ENCODE results near the gene KIF12. TPM values are rescaled to one million over a fixed set of nuclear protein-coding genes. Genes with fewer than 3 reads are reported as not detected.

KIF12 gene
- total and polyA plus RNA-seq, 4 donors: 0.59 to 9.0 (median 4.9) TPM

DNA sequence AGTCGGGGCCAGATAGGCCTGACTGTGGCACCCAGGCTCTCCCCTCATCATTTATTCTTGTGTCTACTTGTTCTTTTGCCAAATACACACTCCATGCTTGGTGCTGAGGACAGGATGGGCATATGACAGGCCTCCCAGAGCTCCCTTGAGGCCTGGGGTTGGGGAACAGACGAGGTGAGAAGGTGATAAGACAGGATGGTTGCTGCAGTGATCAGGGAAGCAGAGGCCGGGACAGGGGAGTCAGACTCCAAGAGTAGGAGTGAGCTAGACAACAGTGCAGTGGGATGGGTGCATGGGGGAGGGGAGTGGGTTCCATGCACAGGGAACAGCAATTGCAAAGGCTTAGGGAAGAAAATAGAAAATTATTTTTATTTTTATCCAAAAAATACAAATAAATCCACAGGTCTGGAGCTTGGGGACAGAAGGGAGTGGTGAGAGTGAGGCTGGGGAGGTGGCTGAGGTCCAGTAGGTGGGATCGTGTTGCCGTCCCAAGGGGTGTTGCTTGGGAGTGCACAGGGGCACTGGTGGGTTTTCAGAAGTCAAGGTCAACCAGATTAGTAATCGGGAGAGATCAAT lies 17.6 kb downstream of the KIF12 start:
- Histone ChIP-seq H3K4me1 (ENCODE audit: control insufficient read depth, insufficient read depth, low read length) (peaks cover 9% of the 10 kb centered on the region), H3K27me3 (ENCODE audit: control insufficient read depth, insufficient read depth, low read length) (no peaks in the 10 kb centered on the region), H3K36me3 (ENCODE audit: control insufficient read depth, insufficient read depth, low read length) (no peaks in the 10 kb centered on the region), H3K27ac (ENCODE audit: low read depth, low read length) (no peak overlapping the region), H3K9me3 (ENCODE audit: control insufficient read depth, insufficient read depth, low read length) (no peaks in the 10 kb centered on the region), H3K4me3 (ENCODE audit: low read depth, low read length) (no peak overlapping the region)
- DNase-seq (ENCODE audit: low read depth in 4 of 6, low spot score in 6 of 6): no peak
- 84% methylated on average over 5 of the region's 6 CpGs for WGBS (ENCODE audit: insufficient coverage)

DNA sequence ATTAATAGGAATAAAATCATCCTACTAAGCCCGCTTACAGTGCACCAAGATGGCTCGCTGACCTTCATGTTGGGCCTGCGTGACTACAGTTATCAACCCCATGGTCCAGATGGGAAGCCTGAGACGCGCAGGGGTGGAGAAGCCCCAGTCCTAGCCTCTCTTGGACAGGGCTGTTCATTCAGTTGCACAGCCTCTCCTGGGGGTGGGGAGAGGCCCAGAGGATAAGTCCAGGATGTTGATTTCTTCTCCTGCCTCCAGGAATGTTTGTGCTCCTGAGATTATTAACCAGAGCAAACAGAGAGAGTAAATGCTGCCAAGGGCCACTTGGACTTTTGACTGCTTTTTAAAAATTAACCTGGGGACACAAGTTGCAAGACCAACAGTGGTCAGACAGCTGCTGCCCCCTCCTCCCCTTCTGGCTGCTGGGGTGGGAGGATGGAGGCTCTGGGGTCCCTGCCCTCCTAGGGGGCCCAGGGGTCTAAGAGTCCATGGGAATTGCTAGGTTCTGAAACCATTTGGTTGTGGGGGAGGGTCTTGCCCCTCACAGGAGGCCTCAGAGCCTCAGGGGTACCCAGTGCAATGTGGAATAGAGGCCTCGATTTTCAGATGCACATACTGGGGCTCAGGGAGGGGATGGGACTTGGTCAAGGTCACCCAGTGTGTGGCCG lies 18.2 kb downstream of the KIF12 start:
- 97% methylated on average over 6 of the region's 7 CpGs for WGBS (ENCODE audit: insufficient coverage)
- Histone ChIP-seq H3K9me3 (ENCODE audit: control insufficient read depth, insufficient read depth, low read length) (no peaks in the 10 kb centered on the region), H3K4me3 (ENCODE audit: low read depth, low read length) (no peak overlapping the region), H3K27ac (ENCODE audit: low read depth, low read length) (no peak overlapping the region), H3K36me3 (ENCODE audit: control insufficient read depth, insufficient read depth, low read length) (no peaks in the 10 kb centered on the region), H3K27me3 (ENCODE audit: control insufficient read depth, insufficient read depth, low read length) (no peaks in the 10 kb centered on the region), H3K4me1 (ENCODE audit: control insufficient read depth, insufficient read depth, low read length) (peaks cover 9% of the 10 kb centered on the region)
- DNase-seq (ENCODE audit: low read depth in 4 of 6, low spot score in 6 of 6): no peak

DNA sequence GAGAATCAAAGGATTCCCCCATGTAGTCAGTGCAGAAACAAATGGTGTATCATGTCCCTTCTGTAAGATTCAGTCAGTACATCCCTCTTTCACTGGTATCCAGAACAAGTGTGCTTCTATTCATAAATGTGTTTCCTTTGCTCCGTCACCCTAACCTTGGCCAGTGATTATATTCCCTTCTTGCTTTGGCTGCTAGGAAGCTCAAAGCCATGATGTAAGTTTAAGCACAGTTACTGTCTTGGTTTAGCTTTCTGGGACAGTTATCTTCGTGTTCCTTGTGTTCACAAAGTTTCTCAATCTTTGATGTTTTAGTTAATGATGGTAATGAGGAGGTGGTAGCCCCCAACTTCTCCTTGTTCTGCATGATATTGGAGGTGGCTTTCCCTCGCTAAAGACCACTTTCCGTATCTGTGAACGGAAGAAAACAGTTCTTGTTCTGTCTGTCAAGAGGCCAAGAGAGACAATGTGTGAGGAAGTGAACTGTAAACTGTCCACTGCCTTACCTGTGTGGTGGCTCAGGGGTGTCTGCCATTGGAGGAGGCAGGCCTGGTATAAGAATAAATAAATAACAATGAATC lies 18.8 kb downstream of the KIF12 start:
- 89% methylated on average over 4 of the region's 5 CpGs for WGBS (ENCODE audit: insufficient coverage)
- H3K27me3 ChIP-seq (ENCODE audit: control insufficient read depth, insufficient read depth, low read length): peaks cover 3% of the 10 kb centered on the region
- H3K4me3 ChIP-seq (ENCODE audit: low read depth, low read length): no peak overlapping the region
- no peaks in the 10 kb centered on the region for H3K9me3 ChIP-seq (ENCODE audit: control insufficient read depth, insufficient read depth, low read length)
- H3K36me3 ChIP-seq (ENCODE audit: control insufficient read depth, insufficient read depth, low read length): no peaks in the 10 kb centered on the region
- H3K27ac ChIP-seq (ENCODE audit: low read depth, low read length): no peak overlapping the region
- H3K4me1 ChIP-seq (ENCODE audit: control insufficient read depth, insufficient read depth, low read length): peaks cover 9% of the 10 kb centered on the region
- no peak for DNase-seq (ENCODE audit: low read depth in 4 of 6, low spot score in 6 of 6)

DNA sequence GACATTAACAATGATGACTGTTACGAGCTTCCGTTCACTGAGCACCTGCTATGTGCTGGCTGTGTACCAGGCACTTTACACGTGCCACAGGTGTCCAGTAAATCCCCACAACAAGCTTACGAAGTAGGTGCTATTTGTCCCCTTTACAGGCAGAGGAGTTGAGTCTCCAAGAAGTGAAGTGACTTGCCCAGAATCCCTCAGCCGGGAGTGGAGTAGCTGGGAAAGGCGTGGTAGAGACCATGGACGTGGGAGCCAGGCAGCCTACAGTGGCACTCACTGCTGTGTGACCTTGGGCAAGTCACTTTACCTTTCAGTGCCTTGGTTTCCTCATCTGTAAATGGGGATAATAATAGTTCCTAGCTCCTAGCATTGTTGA lies 20.3 kb downstream of the KIF12 start:
- no peak overlapping the region for H3K4me3 ChIP-seq (ENCODE audit: low read depth, low read length)
- H3K9me3 ChIP-seq (ENCODE audit: control insufficient read depth, insufficient read depth, low read length): no peaks in the 10 kb centered on the region
- no peak for DNase-seq (ENCODE audit: low read depth in 4 of 6, low spot score in 6 of 6)
- H3K36me3 ChIP-seq (ENCODE audit: control insufficient read depth, insufficient read depth, low read length): no peaks in the 10 kb centered on the region
- H3K4me1 ChIP-seq (ENCODE audit: control insufficient read depth, insufficient read depth, low read length): peaks cover 9% of the 10 kb centered on the region
- H3K27me3 ChIP-seq (ENCODE audit: control insufficient read depth, insufficient read depth, low read length): peaks cover 3% of the 10 kb centered on the region
- 85% methylated on average over 7 of the region's 7 CpGs for WGBS (ENCODE audit: insufficient coverage)
- H3K27ac ChIP-seq (ENCODE audit: low read depth, low read length): no peak overlapping the region

DNA sequence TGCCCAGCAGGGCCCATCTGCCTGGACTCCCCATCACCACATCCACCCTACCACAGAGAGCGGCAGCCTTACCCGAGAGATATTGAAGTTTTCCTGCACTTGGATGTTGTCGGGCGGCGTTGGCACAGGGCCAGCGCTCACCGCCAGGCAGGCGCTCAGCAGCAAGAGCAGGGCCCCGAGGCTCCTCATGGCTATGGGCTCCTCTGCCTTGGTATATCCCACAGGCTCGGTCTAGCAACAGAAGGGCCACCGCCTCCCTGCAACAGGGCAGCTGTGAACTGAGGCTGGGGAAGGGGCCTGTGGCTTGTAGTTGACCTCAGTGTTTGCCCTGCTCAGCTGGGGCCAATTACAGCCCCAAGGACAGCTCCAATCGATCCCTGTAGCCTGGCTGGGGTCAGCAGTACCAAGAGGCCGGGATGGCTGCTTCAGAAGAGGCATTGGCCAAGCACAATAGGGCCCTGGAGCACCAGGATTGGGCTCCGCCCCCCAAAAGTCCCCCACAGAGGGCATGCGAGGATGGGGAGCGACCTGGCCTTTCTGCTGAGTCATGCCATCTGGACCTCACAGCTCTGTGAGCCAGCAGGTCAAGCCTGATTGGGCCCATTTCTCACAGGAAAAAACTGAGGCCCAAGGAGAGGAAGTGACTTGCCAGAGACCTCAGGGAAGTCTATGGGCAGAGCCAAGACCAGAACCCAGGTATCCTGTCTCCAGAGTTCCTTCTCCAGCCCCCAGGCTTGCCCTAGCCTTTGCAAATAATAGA lies 20.9 kb downstream of the KIF12 start, which contains the start of gene AMBP:
AMBP (minus strand) TSS at position 280 of the 760 bp plus-strand sequence; CDS start at position 189, 91 bp downstream.
- no peak within 1 kb of the TSS for H3K27ac ChIP-seq (ENCODE audit: low read depth, low read length)
- 54% methylated on average over 16 of the region's 16 CpGs for WGBS (ENCODE audit: insufficient coverage)
- H3K27me3 ChIP-seq (ENCODE audit: control insufficient read depth, insufficient read depth, low read length): peaks cover 3% of the 10 kb centered on the region
- no peak within 1 kb of the TSS for H3K4me3 ChIP-seq (ENCODE audit: low read depth, low read length)
- H3K9me3 ChIP-seq (ENCODE audit: control insufficient read depth, insufficient read depth, low read length): no peaks in the 10 kb centered on the region
- DNase-seq (ENCODE audit: low read depth in 4 of 6, low spot score in 6 of 6): peak in 1 of 6 donors; percentile 16
- H3K36me3 ChIP-seq (ENCODE audit: control insufficient read depth, insufficient read depth, low read length): no peaks in the 10 kb centered on the region
- H3K4me1 ChIP-seq (ENCODE audit: control insufficient read depth, insufficient read depth, low read length): peaks cover 9% of the 10 kb centered on the region

DNA sequence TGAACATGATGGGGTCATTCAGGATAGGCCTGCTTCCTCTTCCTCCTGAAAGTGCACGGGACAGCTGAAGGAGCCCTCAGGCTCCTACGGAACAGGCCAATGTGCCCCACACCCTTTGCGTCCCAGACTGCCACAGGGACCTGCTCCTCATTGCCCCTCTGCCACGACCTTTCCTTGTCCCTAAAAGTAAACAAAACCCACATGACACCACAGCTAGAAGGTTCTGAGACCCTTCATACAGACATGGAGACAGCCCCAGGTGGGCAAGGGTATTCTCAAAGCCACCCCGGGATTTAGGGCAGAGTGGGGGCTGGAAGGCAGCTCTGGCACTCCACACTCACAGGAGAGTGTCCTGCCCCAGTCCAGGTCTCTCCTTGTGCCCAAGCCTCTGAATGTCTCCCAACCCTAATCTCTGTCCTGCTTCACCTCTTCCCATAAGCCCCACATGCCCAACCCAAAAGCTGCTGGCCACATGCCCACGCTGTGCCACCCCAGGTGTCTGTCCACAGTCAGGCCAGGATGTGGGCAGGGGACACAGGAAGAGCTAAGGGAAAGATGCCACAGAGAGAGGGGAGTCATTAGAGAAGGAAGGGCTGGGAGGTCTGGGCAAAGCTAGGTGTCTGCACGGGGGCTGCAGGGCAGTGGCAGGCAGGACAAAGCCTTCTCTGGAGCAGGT lies 21.8 kb downstream of the KIF12 start:
- DNase-seq (ENCODE audit: low read depth in 4 of 6, low spot score in 6 of 6): no peak
- Histone ChIP-seq H3K4me1 (ENCODE audit: control insufficient read depth, insufficient read depth, low read length) (peaks cover 12% of the 10 kb centered on the region), H3K4me3 (ENCODE audit: low read depth, low read length) (no peak overlapping the region), H3K9me3 (ENCODE audit: control insufficient read depth, insufficient read depth, low read length) (no peaks in the 10 kb centered on the region), H3K27ac (ENCODE audit: low read depth, low read length) (no peak overlapping the region), H3K36me3 (ENCODE audit: control insufficient read depth, insufficient read depth, low read length) (no peaks in the 10 kb centered on the region), H3K27me3 (ENCODE audit: control insufficient read depth, insufficient read depth, low read length) (peaks cover 3% of the 10 kb centered on the region)
- 72% methylated on average over 7 of the region's 7 CpGs for WGBS (ENCODE audit: insufficient coverage)

DNA sequence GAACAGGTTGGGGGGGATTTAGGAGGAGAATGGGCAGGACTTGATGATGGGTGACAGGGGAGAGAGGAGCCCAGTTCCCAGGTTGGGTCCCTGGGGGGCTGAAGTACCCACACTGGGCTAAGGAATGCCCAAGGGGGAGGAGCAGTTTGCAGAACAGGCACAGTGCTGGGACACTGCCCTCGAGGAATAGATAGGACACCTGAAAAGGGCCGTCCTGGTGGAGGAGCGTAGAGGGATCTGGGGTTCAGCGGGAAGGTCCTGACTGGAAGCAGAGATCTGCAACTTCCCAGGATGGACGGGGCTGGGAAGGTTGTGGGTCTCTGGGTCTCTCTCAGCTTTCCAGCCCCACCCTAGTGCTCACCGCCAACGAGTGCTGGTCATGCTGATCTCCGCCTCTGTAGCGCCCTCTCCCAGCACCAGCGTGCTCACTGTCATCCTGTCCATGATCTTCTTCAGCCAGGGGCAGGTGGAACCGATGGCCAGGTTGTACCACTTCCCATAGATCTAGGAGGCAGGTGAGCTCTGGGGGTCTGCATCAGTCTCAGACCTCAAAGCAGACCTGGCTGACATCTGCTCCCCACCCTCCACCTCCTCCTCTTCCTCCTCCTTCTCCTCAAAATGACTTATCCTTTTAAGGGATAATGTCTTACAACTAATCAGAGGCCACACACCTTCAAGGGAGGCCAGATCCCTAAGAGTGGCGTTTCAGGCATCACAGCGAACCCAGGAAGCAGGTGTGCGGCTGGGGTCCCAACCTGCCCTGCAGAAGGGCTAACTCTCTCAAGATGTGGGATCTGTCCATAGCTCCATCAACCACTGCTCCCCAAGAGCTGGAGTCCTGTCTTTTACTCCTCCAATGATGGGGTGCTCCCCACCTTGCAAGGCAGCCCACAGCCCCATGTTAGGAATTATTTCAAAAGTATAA lies 22.6 kb downstream of the KIF12 start:
- WGBS (ENCODE audit: insufficient coverage): 77% methylated on average over 9 of the region's 14 CpGs
- H3K27me3 ChIP-seq (ENCODE audit: control insufficient read depth, insufficient read depth, low read length): peaks cover 3% of the 10 kb centered on the region
- H3K4me1 ChIP-seq (ENCODE audit: control insufficient read depth, insufficient read depth, low read length): peaks cover 20% of the 10 kb centered on the region
- H3K27ac ChIP-seq (ENCODE audit: low read depth, low read length): no peak overlapping the region
- H3K4me3 ChIP-seq (ENCODE audit: low read depth, low read length): no peak overlapping the region
- no peaks in the 10 kb centered on the region for H3K9me3 ChIP-seq (ENCODE audit: control insufficient read depth, insufficient read depth, low read length)
- no peak for DNase-seq (ENCODE audit: low read depth in 4 of 6, low spot score in 6 of 6)
- H3K36me3 ChIP-seq (ENCODE audit: control insufficient read depth, insufficient read depth, low read length): no peaks in the 10 kb centered on the region

DNA sequence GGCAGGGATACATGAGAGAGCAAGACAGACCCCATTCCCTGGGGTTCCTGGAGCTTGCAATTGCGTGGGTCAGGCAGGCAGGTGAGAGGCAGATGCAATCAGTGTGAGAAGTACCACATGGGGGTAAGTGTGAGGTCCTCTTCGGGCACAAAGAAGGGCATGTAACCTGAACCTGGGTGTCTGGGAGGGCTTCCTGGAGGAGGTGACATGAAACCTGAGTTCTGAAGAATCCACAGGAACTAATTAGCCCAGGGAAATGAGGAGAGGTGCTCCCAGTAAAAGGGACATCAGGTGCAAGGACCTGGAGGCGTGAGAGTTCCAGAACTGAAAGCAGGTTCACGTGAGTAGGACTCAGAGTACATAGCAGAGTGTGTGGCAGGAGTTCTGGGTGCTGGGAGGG lies 23.5 kb downstream of the KIF12 start:
- no peak overlapping the region for H3K4me3 ChIP-seq (ENCODE audit: low read depth, low read length)
- peaks cover 20% of the 10 kb centered on the region for H3K4me1 ChIP-seq (ENCODE audit: control insufficient read depth, insufficient read depth, low read length)
- H3K27ac ChIP-seq (ENCODE audit: low read depth, low read length): no peak overlapping the region
- WGBS (ENCODE audit: insufficient coverage): 63% methylated on average over 4 of the region's 4 CpGs
- DNase-seq (ENCODE audit: low read depth in 4 of 6, low spot score in 6 of 6): no peak
- H3K36me3 ChIP-seq (ENCODE audit: control insufficient read depth, insufficient read depth, low read length): peaks cover 4% of the 10 kb centered on the region
- peaks cover 3% of the 10 kb centered on the region for H3K27me3 ChIP-seq (ENCODE audit: control insufficient read depth, insufficient read depth, low read length)
- H3K9me3 ChIP-seq (ENCODE audit: control insufficient read depth, insufficient read depth, low read length): no peaks in the 10 kb centered on the region
